ENCODE measurements around the gene KHDC1L.
"Not testable (repeated sequence)": the region's sequence is repeated elsewhere in the genome, so short reads cannot be mapped to it uniquely, and the experiment has no call there.

Gene KHDC1L

GRCh38 chr6:73248192-73248903, 23.1 kb upstream of the KHDC1L start:
- H3K4me1 ChIP-seq (ENCODE audit: control insufficient read depth, insufficient read depth, low read length, poor library complexity, severe bottlenecking): no peaks in the 10 kb centered on the region
- WGBS, 2 experiments (ENCODE audit: insufficient coverage in 2 of 2): 79 to 87% methylated on average over 3 to 4 of the region's 5 CpGs
- H3K9me3 ChIP-seq (ENCODE audit: control insufficient read depth, low read length): no peaks in the 10 kb centered on the region
- no peak overlapping the region for H3K27ac ChIP-seq (ENCODE audit: low read depth, low read length, severe bottlenecking)
- no peaks in the 10 kb centered on the region for H3K36me3 ChIP-seq (ENCODE audit: control insufficient read depth, insufficient read depth, low read length)
- H3K4me3 ChIP-seq (ENCODE audit: extremely low read depth, insufficient read depth, low read length, poor library complexity, severe bottlenecking): no peak overlapping the region

GRCh38 chr6:73242001-73242400, 16.7 kb upstream of the KHDC1L start:
- H3K4me1 ChIP-seq (ENCODE audit: control insufficient read depth, insufficient read depth, low read length, poor library complexity, severe bottlenecking): no peaks in the 10 kb centered on the region
- no peak overlapping the region for H3K4me3 ChIP-seq (ENCODE audit: extremely low read depth, insufficient read depth, low read length, poor library complexity, severe bottlenecking)
- H3K36me3 ChIP-seq (ENCODE audit: control insufficient read depth, insufficient read depth, low read length): no peaks in the 10 kb centered on the region
- WGBS, 2 experiments (ENCODE audit: insufficient coverage in 2 of 2): 75 to 84% methylated on average over 3 to 5 of the region's 5 CpGs
- H3K9me3 ChIP-seq (ENCODE audit: control insufficient read depth, low read length): no peaks in the 10 kb centered on the region
- H3K27ac ChIP-seq (ENCODE audit: low read depth, low read length, severe bottlenecking): no peak overlapping the region

- 80 to 100% methylated on average over 1 to 2 of the region's 4 CpGs for WGBS, 2 experiments (ENCODE audit: insufficient coverage in 2 of 2)
- Histone ChIP-seq H3K9me3 (ENCODE audit: control insufficient read depth, low read length) (no peaks in the 10 kb centered on the region), H3K27ac (ENCODE audit: low read depth, low read length, severe bottlenecking) (no peak overlapping the region), H3K4me3 (ENCODE audit: extremely low read depth, insufficient read depth, low read length, poor library complexity, severe bottlenecking) (no peak overlapping the region), H3K4me1 (ENCODE audit: control insufficient read depth, insufficient read depth, low read length, poor library complexity, severe bottlenecking) (no peaks in the 10 kb centered on the region), H3K36me3 (ENCODE audit: control insufficient read depth, insufficient read depth, low read length) (no peaks in the 10 kb centered on the region)
These were observed 15.4 kb upstream of the KHDC1L start for GRCh38 chr6:73240730-73241129.

GRCh38 chr6:73236144-73236750, 11.0 kb upstream of the KHDC1L start:
- H3K4me3 ChIP-seq (ENCODE audit: extremely low read depth, insufficient read depth, low read length, poor library complexity, severe bottlenecking): no peak overlapping the region
- no peak overlapping the region for H3K27ac ChIP-seq (ENCODE audit: low read depth, low read length, severe bottlenecking)
- no peaks in the 10 kb centered on the region for H3K4me1 ChIP-seq (ENCODE audit: control insufficient read depth, insufficient read depth, low read length, poor library complexity, severe bottlenecking)
- 90 to 95% methylated on average over 3 to 4 of the region's 5 CpGs for WGBS, 2 experiments (ENCODE audit: insufficient coverage in 2 of 2)
- H3K9me3 ChIP-seq (ENCODE audit: control insufficient read depth, low read length): no peaks in the 10 kb centered on the region
- no peaks in the 10 kb centered on the region for H3K36me3 ChIP-seq (ENCODE audit: control insufficient read depth, insufficient read depth, low read length)

GRCh38 chr6:73234733-73235132, 9.4 kb upstream of the KHDC1L start:
- H3K4me1 ChIP-seq (ENCODE audit: control insufficient read depth, insufficient read depth, low read length, poor library complexity, severe bottlenecking): no peaks in the 10 kb centered on the region
- H3K4me3 ChIP-seq (ENCODE audit: extremely low read depth, insufficient read depth, low read length, poor library complexity, severe bottlenecking): no peak overlapping the region
- no peaks in the 10 kb centered on the region for H3K9me3 ChIP-seq (ENCODE audit: control insufficient read depth, low read length)
- H3K36me3 ChIP-seq (ENCODE audit: control insufficient read depth, insufficient read depth, low read length): no peaks in the 10 kb centered on the region
- no peak overlapping the region for H3K27ac ChIP-seq (ENCODE audit: low read depth, low read length, severe bottlenecking)
- no CpG with 5 or more reads among the region's 1 CpG for WGBS, 2 experiments (ENCODE audit: insufficient coverage in 2 of 2)

GRCh38 chr6:73233971-73234370, 8.7 kb upstream of the KHDC1L start:
- H3K4me3 ChIP-seq (ENCODE audit: extremely low read depth, insufficient read depth, low read length, poor library complexity, severe bottlenecking); H3K27ac ChIP-seq (ENCODE audit: low read depth, low read length, severe bottlenecking); H3K4me1 ChIP-seq (ENCODE audit: control insufficient read depth, insufficient read depth, low read length, poor library complexity, severe bottlenecking); H3K36me3 ChIP-seq (ENCODE audit: control insufficient read depth, insufficient read depth, low read length); H3K9me3 ChIP-seq (ENCODE audit: control insufficient read depth, low read length): not testable (repeated sequence)
- 50% methylated on average over 1 of the region's 3 CpGs; no CpG with 5 or more reads in 1 of the 2 experiments for WGBS, 2 experiments (ENCODE audit: insufficient coverage in 2 of 2)

GRCh38 chr6:73233048-73233447, 7.8 kb upstream of the KHDC1L start:
- WGBS, 2 experiments (ENCODE audit: insufficient coverage in 2 of 2): 82 to 92% methylated on average over 2 to 4 of the region's 6 CpGs
- no peaks in the 10 kb centered on the region for H3K9me3 ChIP-seq (ENCODE audit: control insufficient read depth, low read length)
- no peaks in the 10 kb centered on the region for H3K4me1 ChIP-seq (ENCODE audit: control insufficient read depth, insufficient read depth, low read length, poor library complexity, severe bottlenecking)
- H3K27ac ChIP-seq (ENCODE audit: low read depth, low read length, severe bottlenecking): no peak overlapping the region
- H3K36me3 ChIP-seq (ENCODE audit: control insufficient read depth, insufficient read depth, low read length): no peaks in the 10 kb centered on the region
- no peak overlapping the region for H3K4me3 ChIP-seq (ENCODE audit: extremely low read depth, insufficient read depth, low read length, poor library complexity, severe bottlenecking)

GRCh38 chr6:73231986-73232391, 6.7 kb upstream of the KHDC1L start:
- Histone ChIP-seq H3K27ac (ENCODE audit: low read depth, low read length, severe bottlenecking) (no peak overlapping the region), H3K36me3 (ENCODE audit: control insufficient read depth, insufficient read depth, low read length) (no peaks in the 10 kb centered on the region), H3K4me3 (ENCODE audit: extremely low read depth, insufficient read depth, low read length, poor library complexity, severe bottlenecking) (no peak overlapping the region), H3K9me3 (ENCODE audit: control insufficient read depth, low read length) (no peaks in the 10 kb centered on the region), H3K4me1 (ENCODE audit: control insufficient read depth, insufficient read depth, low read length, poor library complexity, severe bottlenecking) (no peaks in the 10 kb centered on the region)
- WGBS, 2 experiments (ENCODE audit: insufficient coverage in 2 of 2): 83% methylated on average over 1 of the region's 1 CpG; no CpG with 5 or more reads in 1 of the 2 experiments

- no peak overlapping the region for H3K4me3 ChIP-seq (ENCODE audit: extremely low read depth, insufficient read depth, low read length, poor library complexity, severe bottlenecking)
- no peak overlapping the region for H3K27ac ChIP-seq (ENCODE audit: low read depth, low read length, severe bottlenecking)
- H3K36me3 ChIP-seq (ENCODE audit: control insufficient read depth, insufficient read depth, low read length): no peaks in the 10 kb centered on the region
- no peaks in the 10 kb centered on the region for H3K9me3 ChIP-seq (ENCODE audit: control insufficient read depth, low read length)
- WGBS, 2 experiments (ENCODE audit: insufficient coverage in 2 of 2): 84 to 100% methylated on average over 3 of the region's 3 CpGs
- no peaks in the 10 kb centered on the region for H3K4me1 ChIP-seq (ENCODE audit: control insufficient read depth, insufficient read depth, low read length, poor library complexity, severe bottlenecking)
These were observed 2.4 kb upstream of the KHDC1L start for GRCh38 chr6:73227606-73228255.

GRCh38 chr6:73216859-73217258, 8.4 kb downstream of the KHDC1L start:
- Histone ChIP-seq H3K9me3 (ENCODE audit: control insufficient read depth, low read length) (no peaks in the 10 kb centered on the region), H3K4me1 (ENCODE audit: control insufficient read depth, insufficient read depth, low read length, poor library complexity, severe bottlenecking) (no peaks in the 10 kb centered on the region), H3K36me3 (ENCODE audit: control insufficient read depth, insufficient read depth, low read length) (no peaks in the 10 kb centered on the region), H3K27ac (ENCODE audit: low read depth, low read length, severe bottlenecking) (no peak overlapping the region), H3K4me3 (ENCODE audit: extremely low read depth, insufficient read depth, low read length, poor library complexity, severe bottlenecking) (no peak overlapping the region)
- 100% methylated on average over 1 of the region's 2 CpGs; no CpG with 5 or more reads in 1 of the 2 experiments for WGBS, 2 experiments (ENCODE audit: insufficient coverage in 2 of 2)

- Histone ChIP-seq H3K4me3 (ENCODE audit: extremely low read depth, insufficient read depth, low read length, poor library complexity, severe bottlenecking) (no peak overlapping the region), H3K27ac (ENCODE audit: low read depth, low read length, severe bottlenecking) (no peak overlapping the region), H3K9me3 (ENCODE audit: control insufficient read depth, low read length) (peaks cover 4% of the 10 kb centered on the region), H3K4me1 (ENCODE audit: control insufficient read depth, insufficient read depth, low read length, poor library complexity, severe bottlenecking) (no peaks in the 10 kb centered on the region), H3K36me3 (ENCODE audit: control insufficient read depth, insufficient read depth, low read length) (no peaks in the 10 kb centered on the region)
- WGBS, 2 experiments (ENCODE audit: insufficient coverage in 2 of 2): 67 to 77% methylated on average over 8 of the region's 9 CpGs
These were observed 16.2 kb downstream of the KHDC1L start for GRCh38 chr6:73209117-73209516.
